Mesothelial cell of epicardium (in vitro differentiated cells): ENCODE results near the gene PCSK5. TPM values are rescaled to one million over a fixed set of nuclear protein-coding genes. Genes with fewer than 3 reads are reported as not detected.

Experiments used
- DNase-seq, 2 experiments: peaks; one replicate each; pipeline ENCODE4 v3.0.0; 2021; ENCODE audit warnings: low spot score in 2 of 2; ENCODE audit not compliant: unreplicated experiment in 2 of 2
- H3K27ac Mint-ChIP-seq: 2 replicates; pipeline ENCODE4 v1.8.0; 2021; ENCODE audit warnings: mixed read lengths
- H3K27me3 Mint-ChIP-seq: 2 replicates; pipeline ENCODE4 v1.8.0; 2021; ENCODE audit warnings: low read depth, mixed read lengths
- H3K36me3 Mint-ChIP-seq: 2 replicates; pipeline ENCODE4 v1.8.0; 2021; ENCODE audit warnings: mixed read lengths
- H3K4me1 Mint-ChIP-seq: 2 replicates; pipeline ENCODE4 v1.8.0; 2021; ENCODE audit warnings: mixed read lengths
- H3K4me3 Mint-ChIP-seq: 2 replicates; pipeline ENCODE4 v1.8.0; 2021; ENCODE audit warnings: mild to moderate bottlenecking, moderate library complexity, mixed read lengths
- H3K9me3 Mint-ChIP-seq: 2 replicates; pipeline ENCODE4 v1.8.0; 2021; ENCODE audit warnings: mixed read lengths
- total RNA-seq: library from RNA; stranded (reverse); gene quantifications from 3 replicates; pipeline ENCODE4 v1.2.1, GENCODE V29; 2021
- TF ChIP-seq, protein P1 (sequence below): fragments of 200-600 bp; sonication (generic); IDR thresholded peaks from one replicate; pipeline ENCODE4 v1.5.0; 2021; ENCODE audit warnings: antibody characterized with exemption; ENCODE audit not compliant: unreplicated experiment

The PCSK5 gene
- total RNA-seq, 1 donor from 2014 or later, result 15.7 TPM

DNA sequence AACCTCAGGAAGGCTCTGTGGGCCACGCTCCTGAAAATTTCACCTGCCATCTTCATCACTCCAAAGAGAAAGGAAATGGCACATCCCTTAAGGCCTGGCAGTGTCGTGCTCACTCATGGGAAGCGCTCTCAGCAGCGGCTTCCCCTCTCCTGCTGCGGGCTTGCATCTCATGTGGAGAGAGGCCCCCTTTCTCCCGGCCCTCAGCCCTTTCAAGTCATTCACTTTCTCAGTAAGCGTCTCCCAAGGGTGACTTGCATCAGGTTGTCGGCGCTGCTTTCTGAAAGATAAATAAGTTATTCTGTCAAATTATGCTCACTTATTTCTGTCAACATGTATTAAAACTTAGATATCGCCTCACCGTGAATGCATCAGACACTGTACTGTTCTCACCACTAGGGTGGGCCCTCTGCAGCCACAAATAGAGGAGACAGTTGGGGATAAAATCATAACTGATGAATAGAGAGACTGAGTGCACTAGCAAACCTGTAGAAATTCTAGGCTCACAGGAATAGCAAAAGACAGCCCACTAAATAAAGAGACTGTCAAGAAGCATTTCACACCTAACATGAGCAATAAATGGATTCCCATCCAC is 329.2 kb downstream of the PCSK5 start:
- no peaks in the 10 kb centered on the region for H3K27me3 Mint-ChIP-seq
- TF ChIP-seq, protein P1, sequence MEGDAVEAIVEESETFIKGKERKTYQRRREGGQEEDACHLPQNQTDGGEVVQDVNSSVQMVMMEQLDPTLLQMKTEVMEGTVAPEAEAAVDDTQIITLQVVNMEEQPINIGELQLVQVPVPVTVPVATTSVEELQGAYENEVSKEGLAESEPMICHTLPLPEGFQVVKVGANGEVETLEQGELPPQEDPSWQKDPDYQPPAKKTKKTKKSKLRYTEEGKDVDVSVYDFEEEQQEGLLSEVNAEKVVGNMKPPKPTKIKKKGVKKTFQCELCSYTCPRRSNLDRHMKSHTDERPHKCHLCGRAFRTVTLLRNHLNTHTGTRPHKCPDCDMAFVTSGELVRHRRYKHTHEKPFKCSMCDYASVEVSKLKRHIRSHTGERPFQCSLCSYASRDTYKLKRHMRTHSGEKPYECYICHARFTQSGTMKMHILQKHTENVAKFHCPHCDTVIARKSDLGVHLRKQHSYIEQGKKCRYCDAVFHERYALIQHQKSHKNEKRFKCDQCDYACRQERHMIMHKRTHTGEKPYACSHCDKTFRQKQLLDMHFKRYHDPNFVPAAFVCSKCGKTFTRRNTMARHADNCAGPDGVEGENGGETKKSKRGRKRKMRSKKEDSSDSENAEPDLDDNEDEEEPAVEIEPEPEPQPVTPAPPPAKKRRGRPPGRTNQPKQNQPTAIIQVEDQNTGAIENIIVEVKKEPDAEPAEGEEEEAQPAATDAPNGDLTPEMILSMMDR, result no peak
- DNase-seq, result no peak
- H3K4me1 Mint-ChIP-seq, result peaks cover 28% of the 10 kb centered on the region
- H3K36me3 Mint-ChIP-seq, result no peaks in the 10 kb centered on the region
- H3K9me3 Mint-ChIP-seq, result no peaks in the 10 kb centered on the region
- H3K27ac Mint-ChIP-seq, result no peak overlapping the region
- H3K4me3 Mint-ChIP-seq, result no peak overlapping the region

DNA sequence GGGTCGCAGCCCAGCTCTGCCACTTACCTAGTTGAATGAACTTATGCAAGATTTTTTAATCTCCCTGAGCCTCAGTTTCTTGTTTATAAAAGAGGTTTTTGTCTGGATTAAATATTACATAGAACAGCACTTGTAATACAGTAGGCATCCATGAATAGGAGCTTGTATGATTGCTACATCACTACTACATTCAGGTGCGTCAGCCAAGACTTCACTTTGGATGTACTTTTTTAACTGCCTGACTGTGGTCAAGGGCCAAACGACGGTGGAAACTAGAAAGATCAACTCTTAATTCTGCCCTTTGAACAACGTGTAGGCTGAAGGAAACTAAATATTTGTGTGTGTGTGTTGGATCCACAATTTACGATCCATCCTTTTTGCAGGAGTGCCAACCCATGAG is 330.9 kb downstream of the PCSK5 start:
- no peak for DNase-seq
- no peak overlapping the region for H3K27ac Mint-ChIP-seq
- peaks cover 24% of the 10 kb centered on the region for H3K4me1 Mint-ChIP-seq
- no peak overlapping the region for H3K4me3 Mint-ChIP-seq
- H3K36me3 Mint-ChIP-seq, result no peaks in the 10 kb centered on the region
- H3K27me3 Mint-ChIP-seq, result no peaks in the 10 kb centered on the region
- H3K9me3 Mint-ChIP-seq, result no peaks in the 10 kb centered on the region
- TF ChIP-seq, protein P1, result no peak

GRCh38 chr9:76223749-76224340 is 333.4 kb downstream of the PCSK5 start:
- Mint-ChIP-seq H3K27me3 (no peaks in the 10 kb centered on the region), H3K9me3 (no peaks in the 10 kb centered on the region), H3K27ac (peak overlapping the region; percentile 11), H3K4me3 (no peak overlapping the region), H3K4me1 (peaks cover 20% of the 10 kb centered on the region), H3K36me3 (no peaks in the 10 kb centered on the region)
- TF ChIP-seq, protein P1, result no peak
- DNase-seq, result no peak

DNA sequence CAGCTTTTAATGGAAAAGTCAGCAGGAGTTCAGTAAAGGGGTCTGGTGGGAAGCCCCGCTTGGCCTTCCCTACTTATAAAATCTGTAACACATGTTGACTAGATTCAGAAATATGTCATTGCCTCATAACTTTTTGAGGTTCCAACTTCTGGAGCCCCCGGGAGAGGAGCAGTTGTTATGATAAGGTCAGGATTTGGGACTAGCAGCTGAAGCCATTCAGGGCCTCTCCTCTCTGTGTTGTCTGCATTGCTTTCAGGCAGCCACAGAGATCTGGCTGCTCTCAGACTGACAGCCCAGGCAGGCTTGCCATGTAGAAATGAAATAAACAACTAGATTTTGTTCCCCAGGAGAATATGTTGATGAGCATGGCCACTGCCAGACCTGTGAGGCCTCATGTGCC is 336.7 kb downstream of the PCSK5 start:
- Mint-ChIP-seq H3K4me3 (no peak overlapping the region), H3K27me3 (no peaks in the 10 kb centered on the region), H3K27ac (no peak overlapping the region), H3K4me1 (peaks cover 16% of the 10 kb centered on the region), H3K9me3 (no peaks in the 10 kb centered on the region), H3K36me3 (no peaks in the 10 kb centered on the region)
- TF ChIP-seq, protein P1, result no peak
- DNase-seq, result no peak

- Mint-ChIP-seq H3K4me3 (no peak overlapping the region), H3K4me1 (no peaks in the 10 kb centered on the region), H3K36me3 (no peaks in the 10 kb centered on the region), H3K9me3 (no peaks in the 10 kb centered on the region), H3K27me3 (peaks cover under 1% of the 10 kb centered on the region), H3K27ac (no peak overlapping the region)
- no peak for DNase-seq
- TF ChIP-seq, protein P1, result no peak
These were observed 340.5 kb downstream of the PCSK5 start for GRCh38 chr9:76231001-76231400.
